GM12874 (cell line): ENCODE results near the gene PKD2.
A peak's percentile ranks its signal among the peaks of the same experiment; 100 is the strongest.

ENCODE experiments used
- CTCF ChIP-seq: IDR thresholded peaks from 2 replicates; pipeline ENCODE4 v1.5.1; 2011; ENCODE audit warnings: low read depth, mild to moderate bottlenecking, control low read depth, low read length, moderate library complexity; ENCODE audit not compliant: insufficient read depth

Gene PKD2

GRCh38 chr4:88043001-88043400, 35.6 kb downstream of the PKD2 start:
- TF ChIP-seq CTCF, result no peak

- no peak for TF ChIP-seq CTCF
Observed at GRCh38 chr4:88043586-88044340, 36.3 kb downstream of the PKD2 start.

- no peak for TF ChIP-seq CTCF
Observed at GRCh38 chr4:88045021-88045420, 37.6 kb downstream of the PKD2 start.

GRCh38 chr4:88054229-88054628, 46.8 kb downstream of the PKD2 start:
- no peak for TF ChIP-seq CTCF

- TF ChIP-seq CTCF, result peak; percentile 14; the same call in 1 of the 2 replicates
Observed at GRCh38 chr4:88054901-88055300, 47.5 kb downstream of the PKD2 start.

- no peak for TF ChIP-seq CTCF
Observed at GRCh38 chr4:88058295-88058694, 50.9 kb downstream of the PKD2 start.

- no peak for TF ChIP-seq CTCF
Observed at GRCh38 chr4:88059766-88060165, 52.3 kb downstream of the PKD2 start.
